Esophagus muscularis mucosa (tissue), 4 donors: ENCODE measurements around the gene LHB. TPM values are rescaled to one million over a fixed set of nuclear protein-coding genes. Genes with fewer than 3 reads are reported as not detected.

Experiments
- DNase-seq: peaks from one replicate; pipeline ENCODE4 v3.0.0-alpha.2; 2017; ENCODE audit errors: extremely low spot score
- H3K27ac ChIP-seq, 4 donors: fragments of 200-600 bp; sonication (generic); replicated peaks in 1 of 4; 1 replicate in 3 of 4; 2 replicates in 1 of 4; pipeline ENCODE4 v1.5.1; 2016 to 2019; ENCODE audit warnings: mild to moderate bottlenecking in 1 of 4
- H3K27me3 ChIP-seq, 4 donors: fragments of 200-600 bp; sonication (generic); one replicate each; pipeline versions ENCODE4 v1.5.1 to v1.6.0; 2016 to 2019
- H3K36me3 ChIP-seq, 4 donors: fragments of 200-600 bp; sonication (generic); one replicate each; pipeline ENCODE4 v1.5.1; 2016 to 2019
- H3K4me1 ChIP-seq, 4 donors: fragments of 200-600 bp; sonication (generic); one replicate each; pipeline ENCODE4 v1.5.1; 2016 to 2019
- H3K4me3 ChIP-seq, 4 donors: fragments of 200-600 bp; sonication (generic); 1 replicate in 2 of 4; 2 replicates in 2 of 4; pipeline ENCODE4 v1.5.1; 2016 to 2019; ENCODE audit warnings: mild to moderate bottlenecking in 4 of 4, moderate library complexity in 1 of 4
- H3K9me3 ChIP-seq, 4 donors: fragments of 200-600 bp; sonication (generic); 1 replicate in 3 of 4; 2 replicates in 1 of 4; pipeline ENCODE4 v1.5.1; 2016 to 2019
- CTCF ChIP-seq, 3 experiments: fragments of 200-600 bp in 2 of 3; fragments of 450-650 bp in 1 of 3; sonication (generic) in 2 of 3; IDR thresholded peaks; one replicate each; pipeline ENCODE4 v1.5.1; 2017 to 2019; ENCODE audit warnings: antibody characterized with exemption in 3 of 3, mild to moderate bottlenecking in 2 of 3, moderate library complexity in 1 of 3
- EP300 ChIP-seq: sonication (generic); formaldehyde crosslinking; IDR thresholded peaks from one replicate; pipeline ENCODE4 v1.6.1; 2017; ENCODE audit warnings: antibody characterized with exemption
- POLR2A ChIP-seq: fragments of 450-650 bp; IDR thresholded peaks from one replicate; pipeline ENCODE4 v1.6.1; 2017; ENCODE audit warnings: antibody characterized with exemption, moderate library complexity, mild to moderate bottlenecking, low read depth
- POLR2AphosphoS5 ChIP-seq, 2 donors: sonication (generic); formaldehyde crosslinking; IDR thresholded peaks; one replicate each; pipeline ENCODE4 v1.6.1; 2017; ENCODE audit warnings: antibody characterized with exemption in 2 of 2
- WGBS: methylation state at CpG from one replicate; pipeline ENCODE4 v1.1.5; 2018; 5-methylcytosine and 5-hydroxymethylcytosine counted together
- intact Hi-C: fragments of 100-400 bp; cut with DNase I; formaldehyde crosslinking; loops from one replicate; pipeline ENCODE4 v1.15.1; 2023
- total RNA-seq, 4 donors: library from RNA; depleted of rRNA; stranded (reverse); fragments of >200 nt; gene quantifications; one replicate each; pipeline versions ENCODE4 v1.1.0 to v1.2.1, GENCODE V29; 2016

The LHB gene
- total RNA-seq, 4 donors from 2014 or later, result not detected

- H3K27me3 ChIP-seq, result no peaks in the 10 kb centered on the region
Measured at GRCh38 chr19:49011194-49011593, 5.7 kb downstream of the LHB start.

GRCh38 chr19:49010453-49010852, 6.4 kb downstream of the LHB start:
- no peak for DNase-seq
- WGBS, result 92% methylated on average over 18 of the region's 18 CpGs
- Histone ChIP-seq H3K36me3 (peaks cover 40 to 98% (median 91%) of the 10 kb centered on the region in 4 donors), H3K4me1 (no peaks in the 10 kb centered on the region), H3K27me3 (no peaks in the 10 kb centered on the region), H3K9me3 (no peaks in the 10 kb centered on the region), H3K4me3 (no peak overlapping the region), H3K27ac (no peak overlapping the region)
- intact Hi-C loops, result no loop called here
- TF ChIP-seq CTCF (IDR thresholded peaks at IDR 0.05) (no peak), POLR2AphosphoS5 (IDR thresholded peaks at IDR 0.05) (no peak), POLR2A (no peak), EP300 (no peak)

More at GRCh38 chr19:49011194-49011593, 5.7 kb downstream of the LHB start:
- intact Hi-C loops, result no loop called here
- Histone ChIP-seq H3K27ac (no peak overlapping the region), H3K9me3 (no peaks in the 10 kb centered on the region), H3K36me3 (peaks cover 34 to 98% (median 91%) of the 10 kb centered on the region in 4 donors), H3K4me1 (no peaks in the 10 kb centered on the region), H3K4me3 (no peak overlapping the region)
- WGBS, result 91% methylated on average over 15 of the region's 17 CpGs
- TF ChIP-seq EP300 (no peak), POLR2A (no peak), POLR2AphosphoS5 (IDR thresholded peaks at IDR 0.05) (no peak), CTCF (IDR thresholded peaks at IDR 0.05) (no peak)
- no peak for DNase-seq

- Histone ChIP-seq H3K9me3 (no peaks in the 10 kb centered on the region), H3K36me3 (peaks cover 40 to 98% (median 91%) of the 10 kb centered on the region in 4 donors), H3K4me3 (no peak overlapping the region), H3K27me3 (no peaks in the 10 kb centered on the region), H3K4me1 (no peaks in the 10 kb centered on the region), H3K27ac (no peak overlapping the region)
- TF ChIP-seq EP300 (no peak), CTCF (IDR thresholded peaks at IDR 0.05) (no peak), POLR2A (no peak), POLR2AphosphoS5 (IDR thresholded peaks at IDR 0.05) (no peak)
- intact Hi-C loops, result no loop called here
- DNase-seq, result no peak
- 93% methylated on average over 3 of the region's 18 CpGs for WGBS
Measured at GRCh38 chr19:49009828-49010227, 7.1 kb downstream of the LHB start.

GRCh38 chr19:49006905-49007304, 10.0 kb downstream of the LHB start:
- Histone ChIP-seq H3K4me3 (no peak overlapping the region), H3K36me3 (peaks cover 55 to 99% (median 92%) of the 10 kb centered on the region in 4 donors), H3K27ac (no peak overlapping the region), H3K4me1 (no peaks in the 10 kb centered on the region), H3K9me3 (no peaks in the 10 kb centered on the region), H3K27me3 (no peaks in the 10 kb centered on the region)
- no peak for TF ChIP-seq CTCF (IDR thresholded peaks at IDR 0.05)
- no peak for TF ChIP-seq POLR2AphosphoS5 (IDR thresholded peaks at IDR 0.05)
- TF ChIP-seq POLR2A, result no peak
- TF ChIP-seq EP300, result no peak
- intact Hi-C loops, result no loop called here
- no peak for DNase-seq
- WGBS, result 95% methylated on average over 14 of the region's 22 CpGs

- no peaks in the 10 kb centered on the region for H3K9me3 ChIP-seq
- peaks cover 44 to 92% (median 78%) of the 10 kb centered on the region in 4 donors for H3K36me3 ChIP-seq
- TF ChIP-seq EP300 (no peak), POLR2A (no peak)
- H3K4me3 ChIP-seq, result no peak overlapping the region
- H3K27ac ChIP-seq, result no peak overlapping the region
- no peaks in the 10 kb centered on the region for H3K4me1 ChIP-seq
- intact Hi-C loops, result no loop called here
- DNase-seq, result no peak
- H3K27me3 ChIP-seq, result no peaks in the 10 kb centered on the region
- 92% methylated on average over 7 of the region's 7 CpGs for WGBS
Measured at GRCh38 chr19:49004964-49005614, 11.8 kb downstream of the LHB start.
